ENCODE results near the gene IQGAP3.

Gene IQGAP3

DNA sequence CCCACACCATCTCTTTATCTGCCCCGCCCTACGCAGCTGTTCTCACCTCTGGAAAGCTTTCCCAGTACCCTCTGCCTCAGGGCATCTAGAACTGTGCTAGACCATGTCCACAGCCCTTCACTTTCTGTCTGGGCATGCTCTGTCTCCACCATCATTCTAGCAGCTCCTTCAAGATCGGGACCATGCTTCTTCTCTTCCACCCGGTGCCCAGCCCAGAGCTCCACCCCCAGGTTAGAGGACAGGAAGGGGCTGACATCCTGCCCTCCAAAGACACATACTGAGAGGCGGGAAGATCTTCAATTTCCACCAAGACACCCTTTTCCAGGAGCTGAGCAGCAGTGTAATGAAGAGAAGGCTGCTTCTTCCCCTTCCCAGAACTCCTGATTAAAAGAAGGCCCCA lies 44.1 kb downstream of the IQGAP3 start:
- TF ChIP-seq, protein P1, sequence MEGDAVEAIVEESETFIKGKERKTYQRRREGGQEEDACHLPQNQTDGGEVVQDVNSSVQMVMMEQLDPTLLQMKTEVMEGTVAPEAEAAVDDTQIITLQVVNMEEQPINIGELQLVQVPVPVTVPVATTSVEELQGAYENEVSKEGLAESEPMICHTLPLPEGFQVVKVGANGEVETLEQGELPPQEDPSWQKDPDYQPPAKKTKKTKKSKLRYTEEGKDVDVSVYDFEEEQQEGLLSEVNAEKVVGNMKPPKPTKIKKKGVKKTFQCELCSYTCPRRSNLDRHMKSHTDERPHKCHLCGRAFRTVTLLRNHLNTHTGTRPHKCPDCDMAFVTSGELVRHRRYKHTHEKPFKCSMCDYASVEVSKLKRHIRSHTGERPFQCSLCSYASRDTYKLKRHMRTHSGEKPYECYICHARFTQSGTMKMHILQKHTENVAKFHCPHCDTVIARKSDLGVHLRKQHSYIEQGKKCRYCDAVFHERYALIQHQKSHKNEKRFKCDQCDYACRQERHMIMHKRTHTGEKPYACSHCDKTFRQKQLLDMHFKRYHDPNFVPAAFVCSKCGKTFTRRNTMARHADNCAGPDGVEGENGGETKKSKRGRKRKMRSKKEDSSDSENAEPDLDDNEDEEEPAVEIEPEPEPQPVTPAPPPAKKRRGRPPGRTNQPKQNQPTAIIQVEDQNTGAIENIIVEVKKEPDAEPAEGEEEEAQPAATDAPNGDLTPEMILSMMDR (IDR thresholded peaks at IDR 0.05; ENCODE audit: low read depth, low read length): no peak
- no peak for DNase-seq (ENCODE audit: extremely low read depth, low read depth)

DNA sequence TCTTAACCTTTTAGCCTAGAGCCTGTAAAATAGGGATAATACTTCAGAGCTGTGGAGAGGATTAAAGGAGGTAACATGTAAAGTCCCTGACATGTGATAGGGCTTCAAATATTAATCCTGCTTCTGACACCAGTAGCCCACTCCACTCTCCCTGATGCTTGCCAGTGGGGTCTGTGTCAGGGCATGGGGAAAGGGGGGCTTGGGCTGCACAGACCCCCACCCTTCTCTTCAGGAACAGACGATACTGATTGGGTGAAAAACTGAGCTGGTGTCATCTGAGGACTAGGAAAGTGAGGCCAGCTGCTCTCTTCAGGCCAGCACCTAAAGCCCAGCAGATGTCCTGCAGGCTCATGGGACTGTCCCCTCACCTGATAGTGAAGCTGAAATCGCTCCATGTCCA lies 44.8 kb downstream of the IQGAP3 start:
- TF ChIP-seq, protein P1 (IDR thresholded peaks at IDR 0.05; ENCODE audit: low read depth, low read length): no peak
- no peak for DNase-seq (ENCODE audit: extremely low read depth, low read depth)

DNA sequence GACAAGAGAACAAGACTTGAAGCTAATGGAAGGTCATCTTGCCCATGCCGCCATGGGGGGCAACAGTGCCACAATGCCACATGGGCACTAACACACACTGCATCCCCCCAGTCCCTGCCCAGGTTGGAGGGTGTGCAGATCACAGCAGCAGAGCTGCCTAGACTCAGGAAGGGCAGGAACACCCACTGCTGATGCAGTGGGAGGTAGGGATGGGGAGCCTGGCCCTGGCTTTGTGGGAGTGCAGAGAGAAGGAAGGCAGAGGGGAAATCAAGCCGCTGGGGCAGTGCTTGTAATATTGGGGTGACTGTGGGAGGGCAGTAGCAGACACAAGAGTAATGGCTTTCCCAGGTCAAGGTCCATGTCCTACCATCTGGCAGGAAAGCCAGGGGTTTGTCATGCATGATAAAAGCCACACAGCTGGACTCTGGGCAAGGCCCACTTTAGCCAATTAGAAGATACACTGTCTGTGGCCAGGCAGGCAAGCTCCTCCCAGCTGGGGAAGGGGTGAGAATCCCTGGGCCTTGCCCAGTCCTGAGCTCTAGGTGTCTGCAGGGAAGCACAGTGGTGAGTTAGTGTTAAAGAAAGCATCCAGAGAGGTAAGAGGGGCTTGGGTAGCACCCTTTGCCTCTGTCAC lies 46.4 kb downstream of the IQGAP3 start:
- TF ChIP-seq, protein P1 (IDR thresholded peaks at IDR 0.05; ENCODE audit: low read depth, low read length): no peak
- DNase-seq (ENCODE audit: extremely low read depth, low read depth): no peak

DNA sequence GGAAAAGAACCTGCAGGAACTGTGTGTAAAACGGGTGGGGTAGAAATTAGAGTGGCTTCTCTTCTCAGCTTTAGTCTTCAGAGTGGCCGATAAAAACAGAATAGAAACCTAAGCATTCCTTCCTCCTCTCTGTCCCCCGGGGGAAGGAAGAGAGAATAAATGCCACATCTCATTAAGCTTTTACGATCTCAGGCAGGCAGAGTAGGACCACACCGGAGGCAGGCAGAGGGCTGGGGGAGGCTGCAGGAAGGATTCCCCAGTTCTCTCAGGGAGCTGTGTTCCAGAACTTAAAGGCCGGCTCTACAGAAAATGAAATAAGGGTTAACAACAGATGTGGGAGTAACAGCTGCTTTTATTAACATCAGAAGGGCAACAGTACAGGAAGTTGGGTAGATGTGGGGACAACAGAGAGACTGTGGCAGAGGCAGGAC lies 47.3 kb downstream of the IQGAP3 start:
- no peak for DNase-seq (ENCODE audit: extremely low read depth, low read depth)
- TF ChIP-seq, protein P1 (IDR thresholded peaks at IDR 0.05; ENCODE audit: low read depth, low read length): no peak

DNA sequence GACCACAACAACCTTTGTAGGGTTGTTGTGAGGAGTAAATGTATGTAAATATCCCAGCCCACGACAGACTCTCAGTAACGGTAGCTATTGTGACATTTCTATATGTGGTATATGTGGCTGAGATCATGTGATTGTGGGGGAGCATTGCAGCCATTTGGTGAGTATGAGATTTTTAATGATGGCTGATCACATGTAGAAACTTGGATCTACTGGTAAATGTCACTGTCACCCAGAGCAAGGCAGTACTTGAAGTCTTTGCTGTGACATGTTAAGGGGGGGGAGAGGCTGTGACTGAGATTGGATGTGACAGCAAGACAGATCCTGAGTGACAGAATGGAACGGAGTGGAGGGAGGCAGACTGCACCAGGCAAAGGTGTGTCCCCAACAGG lies 47.9 kb downstream of the IQGAP3 start:
- DNase-seq (ENCODE audit: extremely low read depth, low read depth): no peak
- TF ChIP-seq, protein P1 (IDR thresholded peaks at IDR 0.05; ENCODE audit: low read depth, low read length): no peak

DNA sequence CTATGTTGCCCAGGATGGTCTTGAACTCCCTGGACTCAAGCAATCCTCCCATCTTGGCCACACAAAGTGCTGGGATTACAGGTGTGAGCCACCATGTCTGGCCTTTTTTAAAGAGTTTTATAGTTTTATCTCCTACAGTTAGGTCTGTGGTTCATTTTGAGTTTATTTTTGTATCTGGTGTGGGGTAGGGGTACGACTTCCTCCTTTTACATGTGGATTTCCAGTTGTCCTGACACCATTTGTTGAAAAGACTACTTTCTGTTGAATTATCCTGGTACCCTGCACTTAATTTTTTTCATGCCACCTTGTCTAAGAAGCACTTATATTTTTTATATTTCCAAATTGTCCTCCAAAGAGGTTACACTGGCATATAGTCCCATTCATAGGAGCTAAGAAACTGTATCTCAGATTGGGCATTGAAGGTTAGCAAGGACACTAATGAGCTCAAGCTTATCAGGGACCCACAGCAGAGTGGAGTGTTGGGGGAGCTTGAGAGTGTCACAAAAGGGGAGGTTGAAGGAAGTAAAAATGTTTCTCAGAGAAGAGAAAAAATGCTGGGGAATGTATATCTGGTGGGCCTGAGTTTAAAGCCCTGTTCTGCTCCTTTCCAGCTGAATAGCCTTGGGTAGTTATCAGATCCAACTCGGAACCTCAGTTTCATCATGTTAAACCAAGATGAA lies 48.4 kb downstream of the IQGAP3 start:
- DNase-seq (ENCODE audit: extremely low read depth, low read depth): no peak
- TF ChIP-seq, protein P1 (IDR thresholded peaks at IDR 0.05; ENCODE audit: low read depth, low read length): no peak

DNA sequence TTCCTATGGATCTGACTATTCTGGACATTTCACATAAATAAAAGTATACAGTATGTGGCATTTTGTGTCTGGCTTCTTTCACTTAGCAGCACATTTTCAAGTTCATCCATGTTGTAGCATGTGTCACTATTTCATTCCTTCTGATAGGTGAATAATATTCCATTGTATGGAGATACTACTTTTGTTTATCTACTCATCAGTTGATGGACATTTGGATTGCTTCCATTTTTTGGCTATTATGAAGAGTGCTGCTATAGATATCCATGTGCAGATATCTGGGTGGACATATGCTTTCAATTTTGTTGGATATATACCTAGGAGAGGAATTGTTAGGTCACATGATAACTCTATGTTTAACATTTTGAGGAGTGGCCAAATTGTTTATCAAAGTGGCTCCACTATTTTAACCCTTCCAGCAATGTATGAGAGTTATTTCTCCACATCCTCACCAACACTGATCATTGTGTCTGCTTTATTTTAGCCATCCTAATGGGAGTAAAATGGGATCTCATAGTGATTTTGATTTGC lies 49.9 kb downstream of the IQGAP3 start:
- no peak for DNase-seq (ENCODE audit: extremely low read depth, low read depth)
- TF ChIP-seq, protein P1 (IDR thresholded peaks at IDR 0.05; ENCODE audit: low read depth, low read length): no peak

Measured in AG09319 (cell line).